Stromal cell of bone marrow (primary cell): ENCODE measurements around the gene EEA1.

ENCODE experiments used
- DNase-seq: peaks from one replicate; pipeline ENCODE4 v3.0.0-alpha.2; 2012; ENCODE audit warnings: low read depth

EEA1 gene

DNA sequence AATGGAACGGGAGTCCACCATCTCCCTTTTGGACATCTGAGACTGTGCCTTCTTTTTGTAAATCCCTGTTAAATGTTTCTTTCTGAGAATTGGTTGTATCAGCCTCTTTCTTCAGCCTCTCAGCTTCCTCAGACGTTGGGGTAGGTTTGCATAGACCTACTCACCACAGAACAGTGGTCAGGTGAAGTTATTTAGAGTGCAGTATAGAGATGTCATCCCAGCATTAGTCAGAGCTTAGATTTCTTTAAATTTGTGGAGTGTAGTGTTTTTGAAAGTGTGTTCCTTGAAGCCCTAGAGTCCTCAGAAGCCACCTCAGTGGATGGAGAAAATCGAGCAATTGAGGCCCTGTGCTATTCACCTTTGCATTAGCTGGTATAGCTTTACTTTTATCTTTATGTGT, 8.9 kb upstream of the EEA1 start:
- no peak for DNase-seq

GRCh38 chr12:92933606-92934005, 4.5 kb upstream of the EEA1 start:
- DNase-seq = no peak

GRCh38 chr12:92930421-92930820, 1.3 kb upstream of the EEA1 start:
- no peak for DNase-seq

DNA sequence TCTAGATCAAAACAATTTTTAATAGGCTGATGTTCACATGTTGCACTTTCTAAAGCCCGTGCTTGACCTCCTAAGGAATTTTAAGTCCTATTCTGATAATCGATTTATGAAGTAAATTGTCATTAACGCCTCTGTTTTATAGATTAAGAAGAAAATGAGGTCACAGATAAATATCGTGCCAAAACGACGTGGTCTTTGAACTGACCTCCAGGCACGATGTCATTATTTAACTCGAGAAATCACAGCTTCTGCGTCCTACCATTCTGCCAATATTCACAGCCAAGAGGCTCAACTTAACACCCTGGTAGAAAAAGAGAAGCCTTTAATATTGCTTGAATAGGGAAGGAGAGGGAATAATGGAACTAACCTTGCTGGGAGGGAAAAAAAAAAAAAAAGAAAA, 888 bp upstream of the EEA1 start:
- DNase-seq = no peak

DNA sequence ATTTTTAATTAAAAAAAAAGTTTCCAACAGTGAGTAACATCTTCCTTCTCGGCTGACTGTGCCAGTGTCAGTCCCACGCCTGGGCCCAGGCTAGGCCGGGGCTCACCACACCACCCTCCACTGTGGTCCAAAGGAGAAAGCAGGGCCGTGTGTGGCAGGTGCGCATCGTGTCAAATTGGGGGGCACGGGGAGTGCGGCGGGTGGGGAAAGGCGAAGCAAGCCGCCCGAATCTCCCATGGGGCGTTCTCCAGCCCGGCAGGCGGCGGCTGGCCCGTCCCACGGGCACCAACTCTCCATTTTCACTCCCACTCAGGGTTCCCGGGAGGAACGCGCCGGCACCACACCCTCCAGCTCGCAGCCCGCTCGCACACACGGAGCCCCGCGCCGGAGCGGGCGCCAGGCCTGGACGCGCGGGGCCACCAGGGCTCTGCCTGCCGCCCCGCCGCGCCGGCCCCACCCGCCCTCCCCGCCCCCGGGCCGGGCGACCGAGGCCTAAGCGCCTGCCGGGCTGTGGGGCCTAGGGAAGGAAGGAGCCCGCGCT, 604 bp downstream of the EEA1 start:
- DNase-seq = no peak

DNA sequence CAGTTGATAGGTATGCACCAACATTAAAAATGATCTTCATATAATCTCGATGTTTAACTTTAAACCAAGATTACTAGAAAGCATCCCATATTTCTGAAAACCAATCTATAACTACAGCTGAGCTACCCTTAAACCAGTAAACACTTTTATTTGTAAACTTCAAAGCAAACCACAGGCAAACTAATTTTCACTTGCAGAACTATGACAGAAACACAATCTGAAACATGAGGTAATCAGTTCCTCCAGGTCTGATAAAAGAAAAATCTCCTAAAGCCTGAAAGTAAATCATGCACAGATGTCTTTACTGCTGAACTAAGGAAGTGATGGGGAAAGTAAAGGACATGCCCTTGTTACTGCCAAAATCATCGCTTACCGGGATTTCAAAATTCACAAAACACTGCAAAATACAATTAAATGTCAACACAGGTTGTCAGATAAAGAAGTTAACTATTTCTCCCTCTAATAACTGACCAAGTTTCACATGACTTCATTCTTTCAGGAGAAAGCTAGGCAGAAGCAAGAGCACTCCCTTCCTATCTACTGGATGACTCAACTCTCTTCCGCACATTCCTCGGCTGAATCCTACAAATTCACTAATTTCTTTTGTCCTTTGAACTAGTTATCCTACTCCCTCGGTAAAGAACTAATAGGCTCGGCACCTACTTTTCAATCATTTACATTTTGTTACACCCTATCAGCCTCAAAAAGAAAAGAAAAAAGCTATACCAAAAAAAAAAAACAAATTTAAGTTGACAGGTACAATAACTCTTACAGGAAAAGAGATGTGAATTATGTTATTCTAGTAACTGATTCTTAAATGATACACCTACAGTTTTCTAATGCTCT, 1.4 kb downstream of the EEA1 start:
- DNase-seq = peak; percentile 38

- DNase-seq = peak; percentile 62
Observed at GRCh38 chr12:92927055-92927435, 2.0 kb downstream of the EEA1 start.

GRCh38 chr12:92926549-92926948, 2.5 kb downstream of the EEA1 start:
- DNase-seq = no peak

GRCh38 chr12:92921877-92922276, 7.2 kb downstream of the EEA1 start:
- DNase-seq = no peak

- no peak for DNase-seq
Observed at GRCh38 chr12:92915365-92915764, 13.7 kb downstream of the EEA1 start.

DNA sequence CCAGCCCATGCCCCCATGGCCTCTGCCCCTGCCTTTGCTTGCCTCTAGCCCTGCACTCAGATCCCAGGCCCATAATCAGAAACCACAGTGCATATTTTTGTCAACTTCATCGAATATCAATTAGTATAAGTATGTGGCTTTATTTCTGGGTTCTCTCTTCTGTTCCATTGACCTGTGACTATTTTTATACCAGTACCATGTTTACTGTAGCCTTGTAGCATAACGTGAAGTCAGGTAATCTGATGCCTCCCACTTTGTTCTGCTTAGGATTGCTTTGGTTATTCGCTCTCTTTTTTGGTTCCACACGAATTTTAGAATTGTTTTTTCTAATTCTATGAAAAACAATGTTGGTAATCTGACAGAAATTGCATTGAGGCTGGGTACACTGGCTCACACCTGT, 14.9 kb downstream of the EEA1 start:
- no peak for DNase-seq

DNA sequence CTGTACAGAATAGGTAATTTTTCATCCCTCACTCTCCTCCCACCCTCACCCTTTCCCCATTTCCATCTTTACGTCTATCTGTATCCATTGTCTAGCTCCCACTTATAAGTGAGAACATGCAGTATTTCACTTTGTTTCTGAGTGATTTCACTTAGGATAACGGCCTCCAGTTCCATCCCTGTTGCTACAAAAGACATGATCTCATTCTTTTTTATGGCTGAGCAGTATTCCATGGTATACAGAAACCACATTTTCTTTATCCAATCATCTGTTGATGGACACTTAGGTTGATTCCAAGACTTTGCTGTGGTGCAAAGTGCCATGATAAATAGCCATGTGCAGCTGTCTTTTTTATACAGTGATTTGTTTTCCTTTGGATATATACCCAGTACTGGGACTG, 16.4 kb downstream of the EEA1 start:
- no peak for DNase-seq

DNA sequence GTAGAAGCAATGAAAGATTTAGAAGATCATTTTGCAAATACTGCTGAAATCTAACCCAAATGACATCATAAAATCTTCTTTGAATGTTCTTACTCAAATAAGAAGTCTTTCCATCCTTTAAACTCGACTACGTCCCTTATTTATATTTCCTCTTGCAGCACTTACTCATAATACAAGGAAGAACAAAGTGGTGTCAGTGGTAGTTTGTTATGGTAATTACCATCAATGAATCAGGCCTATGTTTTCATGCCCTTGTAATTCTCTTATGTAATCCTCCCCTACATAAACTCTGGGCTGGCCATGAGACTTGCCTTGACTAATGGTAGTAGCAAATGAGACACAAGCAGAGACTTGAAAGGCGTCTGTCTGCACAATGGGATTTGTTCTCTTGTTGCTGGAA, 17.0 kb downstream of the EEA1 start:
- DNase-seq = no peak

DNA sequence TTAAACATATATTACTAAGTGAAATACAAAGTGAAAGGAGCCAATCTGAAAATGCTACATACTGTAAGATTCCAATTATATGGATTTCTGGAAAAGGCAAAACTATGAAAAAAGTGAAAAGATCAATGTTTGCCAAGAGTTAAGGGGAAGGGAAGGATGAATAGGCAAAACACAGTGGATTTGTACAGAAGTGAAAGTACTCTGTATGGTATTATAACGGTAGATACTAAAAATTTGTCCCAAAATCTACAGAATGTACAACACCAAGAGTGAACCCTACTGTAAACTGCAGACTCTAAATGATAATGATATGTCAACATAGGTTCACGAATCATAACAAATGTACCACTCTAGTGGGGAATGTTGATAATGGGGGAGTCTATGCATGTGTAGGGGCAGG, 17.8 kb downstream of the EEA1 start:
- DNase-seq = no peak

DNA sequence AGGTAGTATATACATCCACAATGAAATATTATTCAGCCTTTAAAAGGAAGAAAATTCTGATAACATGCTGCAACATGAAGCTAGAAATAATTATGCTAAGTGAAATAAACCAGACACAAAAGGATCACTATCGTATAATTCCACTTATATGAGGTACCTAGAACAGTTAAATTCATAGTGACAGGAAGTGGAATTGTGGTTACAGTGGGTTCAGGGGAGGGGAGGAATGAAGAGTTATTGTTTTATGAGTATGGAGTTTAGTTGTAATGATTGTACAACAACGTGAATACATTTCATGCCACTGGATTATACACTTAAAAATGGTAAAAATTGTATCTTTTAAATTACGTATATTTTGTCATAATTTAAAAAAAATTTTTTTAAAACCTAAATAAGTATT, 21.0 kb downstream of the EEA1 start:
- DNase-seq = no peak

DNA sequence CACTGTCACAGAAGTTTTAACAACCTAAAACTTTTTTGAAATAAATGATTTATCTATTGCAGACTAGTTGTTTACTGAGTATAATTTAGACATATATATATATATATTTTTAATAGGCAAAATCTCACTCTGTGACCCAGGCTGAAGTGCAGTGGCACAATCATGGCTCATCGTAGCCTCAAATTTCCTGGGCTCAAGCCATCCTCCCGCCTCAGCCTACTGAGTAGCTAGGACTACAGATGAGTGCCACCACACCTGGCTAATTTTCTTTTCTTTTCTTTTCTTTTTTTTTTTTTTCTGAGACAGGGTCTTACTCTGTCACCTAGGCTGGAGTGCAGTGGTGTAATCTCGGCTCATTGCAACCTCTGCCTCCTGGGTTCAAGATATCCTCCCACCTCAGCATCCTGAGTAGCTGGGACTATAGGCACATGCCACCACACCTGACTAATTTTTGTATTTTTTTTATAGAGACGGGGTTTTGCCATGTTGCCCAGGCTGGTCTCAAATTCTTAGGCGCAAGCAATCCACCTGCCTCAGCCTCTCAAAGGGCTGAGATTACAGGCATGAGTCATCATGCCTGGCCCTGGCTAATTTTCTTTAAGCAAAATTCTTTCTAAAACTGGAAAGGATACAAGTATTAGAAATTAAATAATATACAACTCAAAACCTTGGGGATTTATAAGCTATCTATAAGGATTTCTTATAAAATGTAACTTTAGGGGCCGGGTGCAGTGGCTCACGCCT, 23.1 kb downstream of the EEA1 start:
- no peak for DNase-seq

DNA sequence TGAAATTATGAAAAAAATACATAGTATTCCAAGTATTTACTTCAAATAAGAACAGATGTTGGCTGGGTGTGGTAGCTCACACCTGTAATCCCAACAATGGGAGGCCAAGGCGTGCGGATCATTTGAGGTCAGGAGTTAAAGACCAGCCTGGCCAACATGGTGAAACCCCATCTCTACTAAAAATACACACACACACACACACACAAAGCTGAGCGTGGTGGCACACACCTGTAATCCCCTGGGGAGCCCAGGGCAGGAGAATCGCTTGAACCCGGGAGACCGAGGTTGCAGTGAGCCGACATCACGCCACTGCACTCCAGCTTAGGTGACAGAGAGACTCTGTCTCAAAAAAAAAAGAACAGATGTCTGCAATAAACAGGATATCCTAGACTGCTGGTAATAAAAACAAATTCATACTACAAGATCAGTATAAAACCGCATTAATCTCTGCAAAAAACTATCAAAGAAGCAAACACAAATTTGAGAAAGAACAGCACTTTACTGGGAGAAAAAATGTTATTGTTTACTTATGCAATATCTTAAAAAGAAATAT, 23.8 kb downstream of the EEA1 start:
- no peak for DNase-seq

DNA sequence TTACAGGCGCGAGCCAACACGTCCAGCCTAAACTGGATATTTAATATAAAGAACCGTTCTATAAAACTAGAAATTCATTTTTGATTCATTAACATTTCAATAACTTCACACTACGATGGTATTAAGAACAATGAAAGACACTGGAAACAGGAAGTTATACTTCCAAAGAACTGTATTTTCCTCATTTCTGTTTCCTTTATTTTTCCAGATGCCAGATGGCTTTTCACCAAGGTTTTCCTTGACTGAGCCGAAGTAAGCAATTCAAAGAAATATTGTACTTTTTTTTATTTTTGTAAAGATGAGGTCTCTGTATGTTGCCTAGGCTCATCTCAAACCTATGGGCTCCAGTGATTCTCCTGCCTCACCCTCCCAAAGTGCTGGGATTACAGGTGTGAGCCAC, 28.2 kb downstream of the EEA1 start:
- DNase-seq = no peak

DNA sequence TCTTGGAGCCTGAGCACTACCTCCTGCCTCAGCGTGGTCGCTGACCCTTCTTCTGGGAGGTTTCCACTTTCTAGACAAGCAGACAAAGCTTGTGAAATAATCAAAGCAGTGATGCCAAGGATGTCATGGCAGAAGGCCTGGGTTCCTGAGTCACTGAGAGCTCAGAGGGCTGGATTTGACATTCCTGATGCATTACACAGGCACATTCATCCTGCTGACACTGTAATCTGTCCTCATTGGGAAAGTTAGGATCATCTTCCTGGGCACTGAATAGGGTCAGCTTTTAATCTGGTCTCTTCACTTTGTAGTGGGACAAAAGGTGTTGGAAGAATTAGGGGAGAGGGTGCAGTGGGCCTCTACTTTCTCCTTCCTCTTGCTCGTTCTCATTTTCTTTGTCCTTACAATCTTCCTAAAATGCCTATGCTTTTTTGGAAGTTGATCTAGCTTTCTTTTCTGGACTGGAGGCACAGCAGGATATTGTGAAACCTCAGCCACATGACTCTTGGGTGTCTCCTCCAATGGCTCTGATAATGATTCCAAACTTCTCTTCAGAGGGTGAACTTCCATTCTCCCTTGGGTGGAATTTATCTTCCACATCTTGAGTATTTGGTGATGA, 29.6 kb downstream of the EEA1 start:
- peak; percentile 99 for DNase-seq

DNA sequence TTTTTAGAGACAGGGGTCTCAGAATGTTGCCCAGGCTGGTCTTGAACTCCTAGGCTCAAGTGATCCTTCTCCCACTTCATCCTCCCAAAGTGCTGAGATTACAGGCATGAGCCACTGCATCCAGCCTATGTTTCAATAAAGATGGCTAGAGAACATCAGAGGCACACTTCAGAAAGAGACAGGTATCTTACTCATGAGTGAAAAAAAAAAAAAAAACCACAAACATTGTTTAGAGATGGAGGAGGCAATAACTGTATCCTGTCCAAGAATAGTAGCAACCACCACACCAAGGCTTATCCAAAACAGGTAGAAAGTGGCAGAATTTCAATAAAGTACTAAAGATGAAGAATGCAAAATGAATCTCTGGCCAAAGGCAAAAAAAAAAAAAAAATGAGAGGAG, 30.3 kb downstream of the EEA1 start:
- DNase-seq = no peak

DNA sequence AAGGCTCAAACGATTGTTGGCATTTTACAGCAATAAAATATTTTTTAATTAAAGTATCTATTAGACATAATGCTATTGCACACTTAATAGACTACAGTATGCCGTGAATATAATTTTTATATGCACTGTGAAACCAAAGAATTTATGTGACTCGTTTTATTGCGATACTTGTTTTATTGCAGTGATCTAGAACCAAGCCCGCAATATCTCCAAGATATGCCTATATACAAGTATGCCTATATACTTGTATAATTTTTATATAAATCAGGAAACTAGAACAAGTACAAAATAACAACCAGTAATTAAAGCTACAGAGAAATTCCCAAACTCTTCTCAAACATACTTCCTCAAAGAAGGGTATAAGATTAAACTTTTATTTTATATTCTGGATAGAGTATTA, 31.3 kb downstream of the EEA1 start:
- DNase-seq = no peak

GRCh38 chr12:92890601-92891106, 38.4 kb downstream of the EEA1 start:
- no peak for DNase-seq
